IMR-90 (cell line): ENCODE data around the gene CNGB1. TPM values are rescaled to one million over a fixed set of nuclear protein-coding genes. Genes with fewer than 3 reads are reported as not detected.

ENCODE experiments used
- ATAC-seq: fragments of 200-7000 bp; cut with Tn5 transposase; 2 replicates; pipeline ENCODE4 v1.9.1; 2020; ENCODE audit warnings: low read depth, mild to moderate bottlenecking, moderate library complexity
- BruUV-seq: library from RNA; stranded (reverse); fragments of 400-500 nt; replicated peaks from 2 replicates; lab custom pipeline; 2021; lab: Mats Ljungman, UMichigan
- CTCF ChIA-PET: fragments of 300-600 bp; formaldehyde crosslinking; extraction: SDS; loops from one replicate; lab custom pipeline; 2021; ENCODE audit warnings: antibody characterized with exemption; lab: Yijun Ruan, JAX
- POLR2A ChIA-PET: fragments of 300-600 bp; sonication (Branson Sonifier 250); formaldehyde crosslinking; loops from one replicate; lab custom pipeline; 2022; ENCODE audit warnings: antibody characterized with exemption; ENCODE audit not compliant: unreplicated experiment; lab: Charles Lee
- DNase-seq: peaks from one replicate; pipeline ENCODE4 v3.0.0; 2013
- H2AFZ ChIP-seq: replicated peaks from 2 replicates; pipeline ENCODE3; 2013; ENCODE audit warnings: low read length, mild to moderate bottlenecking; ENCODE audit not compliant: poor library complexity
- H2AK5ac ChIP-seq: 2 replicates; pipeline ENCODE4 v1.6.1; 2013; ENCODE audit warnings: low read depth, low read length, inconsistent platforms
- H2AK9ac ChIP-seq: replicated peaks from 2 replicates; pipeline ENCODE3; 2013; ENCODE audit warnings: mild to moderate bottlenecking, low read depth, low read length, moderate library complexity; ENCODE audit not compliant: poor library complexity
- H2BK120ac ChIP-seq: 2 replicates; pipeline ENCODE4 v1.6.1; 2013; ENCODE audit warnings: low read depth, low read length, inconsistent platforms
- H2BK15ac ChIP-seq: 3 replicates; pipeline ENCODE4 v1.6.1; 2013; ENCODE audit warnings: low read depth, low read length, inconsistent platforms
- H2BK20ac ChIP-seq: 2 replicates; pipeline ENCODE4 v1.6.1; 2013; ENCODE audit warnings: low read depth, mild to moderate bottlenecking, inconsistent platforms, low read length, moderate library complexity
- H2BK5ac ChIP-seq: 2 replicates; pipeline ENCODE4 v1.6.1; 2013; ENCODE audit warnings: mild to moderate bottlenecking, low read depth, low read length, inconsistent platforms; ENCODE audit not compliant: poor library complexity, severe bottlenecking
- H3K14ac ChIP-seq: replicated peaks from 2 replicates; pipeline ENCODE4 v1.6.1; 2013; ENCODE audit warnings: low read depth, low read length, inconsistent platforms
- H3K18ac ChIP-seq: 2 replicates; pipeline ENCODE4 v1.6.1; 2013; ENCODE audit warnings: low read depth, low read length, control low read depth
- H3K23ac ChIP-seq: 2 replicates; pipeline ENCODE4 v1.6.1; 2013; ENCODE audit warnings: low read depth, low read length, inconsistent platforms
- H3K27ac ChIP-seq: 2 replicates; pipeline ENCODE4 v1.5.1; 2013; ENCODE audit warnings: mild to moderate bottlenecking, control low read depth, low read length; ENCODE audit not compliant: insufficient read depth
- H3K27me3 ChIP-seq: 2 replicates; pipeline ENCODE4 v1.6.1; 2013; ENCODE audit warnings: low read length; ENCODE audit not compliant: control insufficient read depth, insufficient read depth
- H3K36me3 ChIP-seq: 2 replicates; pipeline ENCODE4 v1.6.1; 2013; ENCODE audit warnings: low read length, mixed read lengths; ENCODE audit not compliant: control insufficient read depth, insufficient read depth
- H3K4ac ChIP-seq: 2 replicates; pipeline ENCODE4 v1.6.1; 2013; ENCODE audit warnings: low read depth, low read length, inconsistent platforms
- H3K4me1 ChIP-seq: 2 replicates; pipeline ENCODE4 v1.6.1; 2013; ENCODE audit warnings: low read length, mixed read lengths; ENCODE audit not compliant: control insufficient read depth, insufficient read depth
- H3K4me2 ChIP-seq: 2 replicates; pipeline ENCODE4 v1.6.1; 2013; ENCODE audit warnings: low read depth, mild to moderate bottlenecking, control low read depth, low read length, moderate library complexity
- H3K4me3 ChIP-seq: 2 replicates; pipeline ENCODE4 v1.5.1; 2013; ENCODE audit warnings: low read depth, mild to moderate bottlenecking, control low read depth, low read length, moderate library complexity; ENCODE audit not compliant: insufficient read depth
- H3K56ac ChIP-seq: 2 replicates; pipeline ENCODE4 v1.6.1; 2013; ENCODE audit warnings: low read length, inconsistent platforms; ENCODE audit not compliant: insufficient read depth; ENCODE audit errors: extremely low read depth
- H3K79me1 ChIP-seq, 2 experiments: 2 replicates each; pipeline ENCODE4 v1.6.1; 2013; ENCODE audit warnings: low read length in 2 of 2, inconsistent platforms in 1 of 2, low read depth in 1 of 2
- H3K9ac ChIP-seq: 2 replicates; pipeline ENCODE4 v1.6.1; 2013; ENCODE audit warnings: low read depth, low read length, control low read depth
- H3K9me1 ChIP-seq: 2 replicates; pipeline ENCODE4 v1.6.1; 2013; ENCODE audit warnings: low read length, inconsistent platforms; ENCODE audit not compliant: insufficient read depth
- H3K9me3 ChIP-seq: 2 replicates; pipeline ENCODE4 v1.6.1; 2013; ENCODE audit warnings: low read length; ENCODE audit not compliant: control insufficient read depth, insufficient read depth
- H4K20me1 ChIP-seq: 2 replicates; pipeline ENCODE4 v1.6.1; 2013; ENCODE audit warnings: low read length, inconsistent platforms; ENCODE audit not compliant: insufficient read depth
- H4K5ac ChIP-seq: 2 replicates; pipeline ENCODE4 v1.6.1; 2013; ENCODE audit warnings: mild to moderate bottlenecking, low read depth, low read length, control low read depth
- H4K8ac ChIP-seq, 2 experiments: 2 replicates each; pipeline ENCODE4 v1.6.1; 2013; ENCODE audit warnings: low read depth in 2 of 2, low read length in 2 of 2, control low read depth in 1 of 2, inconsistent platforms in 1 of 2
- H4K91ac ChIP-seq: 2 replicates; pipeline ENCODE4 v1.6.1; 2013; ENCODE audit warnings: low read depth, low read length, inconsistent platforms; ENCODE audit not compliant: insufficient read depth
- BHLHE40 ChIP-seq: fragments of 150-350 bp; IDR thresholded peaks from 2 replicates; pipeline ENCODE4 v1.6.1; 2016; ENCODE audit warnings: mild to moderate bottlenecking, low read depth, low read length
- CEBPB ChIP-seq: IDR thresholded peaks from 2 replicates; pipeline ENCODE4 v1.6.1; 2012; ENCODE audit warnings: low read depth, low read length, improper control_type of control experiment
- CHD1 ChIP-seq: IDR thresholded peaks from 2 replicates; pipeline ENCODE4 v1.6.1; 2012; ENCODE audit warnings: low read depth, low read length, improper control_type of control experiment
- FOS ChIP-seq: fragments of 150-350 bp; IDR thresholded peaks from 2 replicates; pipeline ENCODE4 v1.6.1; 2016; ENCODE audit warnings: low read depth, low read length
- MAFK ChIP-seq: IDR thresholded peaks from 2 replicates; pipeline ENCODE4 v1.6.1; 2012; ENCODE audit warnings: low read depth, low read length, improper control_type of control experiment
- MAZ ChIP-seq: IDR thresholded peaks from 2 replicates; pipeline ENCODE4 v1.6.1; 2012; ENCODE audit warnings: low read depth, mild to moderate bottlenecking, low read length, improper control_type of control experiment, moderate library complexity, borderline replicate concordance
- MXI1 ChIP-seq: IDR thresholded peaks from 2 replicates; pipeline ENCODE4 v1.6.1; 2012; ENCODE audit warnings: low read depth, mild to moderate bottlenecking, low read length, moderate library complexity, borderline replicate concordance
- NFE2L2 ChIP-seq: fragments of 150-350 bp; IDR thresholded peaks from 2 replicates; pipeline ENCODE4 v1.6.1; 2016; ENCODE audit warnings: low read depth, mild to moderate bottlenecking, low read length
- POLR2A ChIP-seq: IDR thresholded peaks from 2 replicates; pipeline ENCODE4 v1.6.1; 2012; ENCODE audit warnings: mild to moderate bottlenecking, low read depth, low read length
- RCOR1 ChIP-seq: IDR thresholded peaks from 2 replicates; pipeline ENCODE4 v1.6.1; 2012; ENCODE audit warnings: mild to moderate bottlenecking, low read length, improper control_type of control experiment; ENCODE audit not compliant: insufficient replicate concordance
- RFX5 ChIP-seq: IDR thresholded peaks from 2 replicates; pipeline ENCODE4 v1.8.0; 2012; ENCODE audit warnings: low read depth, mild to moderate bottlenecking, low read length, moderate library complexity
- SMC3 ChIP-seq: fragments of 150-350 bp; IDR thresholded peaks from 2 replicates; pipeline ENCODE4 v1.6.1; 2016; ENCODE audit warnings: low read depth, mild to moderate bottlenecking, antibody characterized with exemption, low read length, moderate library complexity
- WGBS, 2 experiments: methylation state at CpG; one replicate each; pipeline versions ENCODE4 v1.1.5 to v1.1.7; 2013; ENCODE audit warnings: missing lambda C conversion rate in 2 of 2; ENCODE audit not compliant: insufficient read length in 1 of 2; ENCODE audit errors: extremely low coverage in 2 of 2; 5-methylcytosine and 5-hydroxymethylcytosine counted together
- dilution Hi-C: fragments of 300-500 bp; cut with HindIII; formaldehyde crosslinking; loops from one replicate; pipeline ENCODE4 v1.14.3; 2018; ENCODE audit warnings: low sequenced_read_pairs; ENCODE audit not compliant: unreplicated experiment
- in situ Hi-C: fragments of 300-500 bp; cut with MboI; formaldehyde crosslinking; loops from 3 replicates; pipeline ENCODE4 v1.14.3; 2019; ENCODE audit warnings: low sequenced_read_pairs, inconsistent platforms, mixed read lengths
- intact Hi-C: fragments of 100-400 bp; cut with micrococcal nuclease; formaldehyde crosslinking; loops from 2 replicates; pipeline ENCODE4 v1.10.0; 2022
- polyA plus RNA-seq, 3 experiments: library from polyadenylated mRNA; depleted of rRNA; stranded (reverse); fragments of >200 nt; gene quantifications; 2 replicates each; pipeline ENCODE4 v1.2.3, GENCODE V29; 2012; ENCODE audit warnings: low replicate concordance in 1 of 3
- total RNA-seq: library from RNA; depleted of rRNA; stranded (reverse); fragments of >200 nt; gene quantifications from 2 replicates; pipeline ENCODE4 v1.2.3, GENCODE V29; 2012
- TF ChIP-seq, protein P1 (sequence below): conservative IDR thresholded peaks from 2 replicates; pipeline ENCODE4 v1.5.1; 2012; ENCODE audit warnings: mild to moderate bottlenecking, low read depth, low read length, improper control_type of control experiment
- TF ChIP-seq, protein P2 (sequence below): fragments of 150-350 bp; IDR thresholded peaks from 2 replicates; pipeline ENCODE4 v1.6.1; 2017; ENCODE audit warnings: mild to moderate bottlenecking, antibody characterized with exemption, low read length, low read depth
- TF ChIP-seq, protein P3 (sequence below): fragments of 150-350 bp; IDR thresholded peaks from 2 replicates; pipeline ENCODE4 v1.6.1; 2016; ENCODE audit warnings: low read depth, mild to moderate bottlenecking, low read length, moderate library complexity, borderline replicate concordance

Gene CNGB1
- total and polyA plus RNA-seq, 2 of the 4 experiments (the other 2 are of a cell fraction) = not detected

DNA sequence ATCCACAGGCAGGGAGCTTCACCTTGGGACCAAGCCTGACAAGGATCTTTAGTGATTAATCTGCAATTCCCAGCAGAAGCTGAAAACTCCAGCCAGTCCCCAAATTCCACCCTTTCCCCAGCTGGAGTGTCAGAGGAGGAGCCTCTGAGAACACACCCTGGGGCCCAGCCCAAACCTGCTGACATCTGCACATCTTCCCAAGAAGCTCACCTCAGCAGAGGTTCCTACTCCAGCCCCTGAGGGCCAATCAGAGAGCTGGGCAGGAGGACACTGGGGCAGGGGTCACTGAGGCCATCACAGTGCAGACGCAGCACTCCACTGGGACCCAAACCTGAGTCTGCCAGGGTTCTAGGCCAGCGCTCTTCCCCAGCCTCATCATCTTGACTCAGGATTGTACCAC is 44.9 kb downstream of the CNGB1 start:
- H2AFZ ChIP-seq = no peak overlapping the region

More for the DNA sequence above, 44.9 kb downstream of the CNGB1 start:
- Histone ChIP-seq H3K27me3 (peaks cover 32% of the 10 kb centered on the region), H2BK15ac (no peak overlapping the region), H3K36me3 (no peaks in the 10 kb centered on the region), H2AK5ac (no peak overlapping the region), H4K5ac (no peak overlapping the region), H3K27ac (no peak overlapping the region), H4K8ac (no peak overlapping the region), H3K4me3 (no peak overlapping the region), H3K9me1 (no peaks in the 10 kb centered on the region), H3K4me2 (no peak overlapping the region), H3K23ac (no peak overlapping the region), H3K56ac (no peak overlapping the region), H3K79me1 (no peaks in the 10 kb centered on the region), H3K9me3 (0 out of 2 replicates have a peak, but pooled peaks cover 3% of the 10 kb centered on the region), H3K9ac (no peak overlapping the region), H3K14ac (no peak overlapping the region), H3K4me1 (no peaks in the 10 kb centered on the region), H2BK20ac (no peak overlapping the region), H4K91ac (no peak overlapping the region), H4K20me1 (no peaks in the 10 kb centered on the region), H2AK9ac (no peak overlapping the region), H2BK120ac (no peak overlapping the region), H3K4ac (no peak overlapping the region), H3K18ac (no peak overlapping the region), H2BK5ac (no peak overlapping the region)
- no peak for TF ChIP-seq NFE2L2
- no peak for TF ChIP-seq RCOR1
- no peak for TF ChIP-seq SMC3
- TF ChIP-seq, protein P1, sequence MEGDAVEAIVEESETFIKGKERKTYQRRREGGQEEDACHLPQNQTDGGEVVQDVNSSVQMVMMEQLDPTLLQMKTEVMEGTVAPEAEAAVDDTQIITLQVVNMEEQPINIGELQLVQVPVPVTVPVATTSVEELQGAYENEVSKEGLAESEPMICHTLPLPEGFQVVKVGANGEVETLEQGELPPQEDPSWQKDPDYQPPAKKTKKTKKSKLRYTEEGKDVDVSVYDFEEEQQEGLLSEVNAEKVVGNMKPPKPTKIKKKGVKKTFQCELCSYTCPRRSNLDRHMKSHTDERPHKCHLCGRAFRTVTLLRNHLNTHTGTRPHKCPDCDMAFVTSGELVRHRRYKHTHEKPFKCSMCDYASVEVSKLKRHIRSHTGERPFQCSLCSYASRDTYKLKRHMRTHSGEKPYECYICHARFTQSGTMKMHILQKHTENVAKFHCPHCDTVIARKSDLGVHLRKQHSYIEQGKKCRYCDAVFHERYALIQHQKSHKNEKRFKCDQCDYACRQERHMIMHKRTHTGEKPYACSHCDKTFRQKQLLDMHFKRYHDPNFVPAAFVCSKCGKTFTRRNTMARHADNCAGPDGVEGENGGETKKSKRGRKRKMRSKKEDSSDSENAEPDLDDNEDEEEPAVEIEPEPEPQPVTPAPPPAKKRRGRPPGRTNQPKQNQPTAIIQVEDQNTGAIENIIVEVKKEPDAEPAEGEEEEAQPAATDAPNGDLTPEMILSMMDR = no peak
- TF ChIP-seq MAZ = no peak
- no peak for TF ChIP-seq FOS
- TF ChIP-seq, protein P2, sequence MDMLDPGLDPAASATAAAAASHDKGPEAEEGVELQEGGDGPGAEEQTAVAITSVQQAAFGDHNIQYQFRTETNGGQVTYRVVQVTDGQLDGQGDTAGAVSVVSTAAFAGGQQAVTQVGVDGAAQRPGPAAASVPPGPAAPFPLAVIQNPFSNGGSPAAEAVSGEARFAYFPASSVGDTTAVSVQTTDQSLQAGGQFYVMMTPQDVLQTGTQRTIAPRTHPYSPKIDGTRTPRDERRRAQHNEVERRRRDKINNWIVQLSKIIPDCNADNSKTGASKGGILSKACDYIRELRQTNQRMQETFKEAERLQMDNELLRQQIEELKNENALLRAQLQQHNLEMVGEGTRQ = no peak
- TF ChIP-seq MXI1 = no peak
- TF ChIP-seq BHLHE40 = no peak
- TF ChIP-seq MAFK = no peak
- TF ChIP-seq, protein P3, sequence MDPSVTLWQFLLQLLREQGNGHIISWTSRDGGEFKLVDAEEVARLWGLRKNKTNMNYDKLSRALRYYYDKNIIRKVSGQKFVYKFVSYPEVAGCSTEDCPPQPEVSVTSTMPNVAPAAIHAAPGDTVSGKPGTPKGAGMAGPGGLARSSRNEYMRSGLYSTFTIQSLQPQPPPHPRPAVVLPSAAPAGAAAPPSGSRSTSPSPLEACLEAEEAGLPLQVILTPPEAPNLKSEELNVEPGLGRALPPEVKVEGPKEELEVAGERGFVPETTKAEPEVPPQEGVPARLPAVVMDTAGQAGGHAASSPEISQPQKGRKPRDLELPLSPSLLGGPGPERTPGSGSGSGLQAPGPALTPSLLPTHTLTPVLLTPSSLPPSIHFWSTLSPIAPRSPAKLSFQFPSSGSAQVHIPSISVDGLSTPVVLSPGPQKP = no peak
- no peak for TF ChIP-seq RFX5
- no peak for TF ChIP-seq POLR2A
- no peak for TF ChIP-seq CEBPB
- no peak for TF ChIP-seq CHD1
- ChIA-PET POLR2A (no interaction called here), CTCF (interaction anchor here (1.1 to 1.2 kb wide), 2 partner anchors 10 to 20 kb away, joined by 3 read pairs; no protein-coding TSS in a partner anchor)
- DNase-seq = no peak
- intact Hi-C loops = no loop called here
- no CpG with 5 or more reads among the region's 2 CpGs for WGBS, 2 experiments
- dilution Hi-C loops = no loop called here
- ATAC-seq = no peak
- in situ Hi-C loops = no loop called here
- BruUV-seq = no TSS peak
